GM12865 (cell line): ENCODE results near the gene RABGAP1L.
"Not testable (repeated sequence)": the region's sequence is repeated elsewhere in the genome, so short reads cannot be mapped to it uniquely, and the experiment has no call there.

Source experiments
- DNase-seq: peaks from one replicate; pipeline ENCODE4 v3.0.0; 2010; ENCODE audit warnings: low read depth
- H3K4me3 ChIP-seq: 2 replicates; pipeline ENCODE4 v1.5.1; 2011; ENCODE audit warnings: mild to moderate bottlenecking, low read depth, low read length, control low read depth
- TF ChIP-seq, protein P1 (sequence below): IDR thresholded peaks from 2 replicates; pipeline ENCODE4 v1.5.1; 2011; ENCODE audit warnings: low read length, control low read depth, low read depth, inconsistent platforms; ENCODE audit not compliant: insufficient read depth; ENCODE audit errors: missing control alignments

Gene RABGAP1L

DNA sequence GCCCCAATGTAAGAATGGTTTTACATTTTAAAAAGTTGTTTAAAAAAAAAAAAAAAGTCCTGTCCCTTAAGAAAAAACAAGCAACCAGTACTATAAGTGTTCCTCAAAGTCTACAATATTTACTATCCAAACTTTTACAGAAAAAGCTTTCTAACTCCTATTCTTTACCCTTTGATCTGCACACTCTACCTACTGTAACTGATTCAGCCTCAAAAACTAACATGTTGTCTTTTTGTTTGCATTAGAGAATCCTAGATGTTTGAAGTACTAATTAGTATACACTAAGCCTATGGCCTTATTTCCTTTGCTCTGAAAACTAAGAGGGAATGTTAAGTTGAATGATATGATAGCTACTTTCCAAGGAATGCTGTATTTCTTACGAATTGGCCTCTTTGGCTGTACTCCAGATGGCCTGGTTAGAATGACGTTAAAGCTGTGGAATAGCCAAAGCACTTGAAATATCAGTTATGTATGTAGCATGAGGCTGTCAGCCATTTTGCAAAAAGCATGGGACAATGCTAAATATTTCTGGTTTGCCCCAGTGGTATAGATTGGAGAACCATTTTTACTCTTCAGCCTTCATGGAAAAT, 523.2 kb downstream of the RABGAP1L start:
- H3K4me3 ChIP-seq = no peak overlapping the region
- no peak for DNase-seq
- TF ChIP-seq, protein P1, sequence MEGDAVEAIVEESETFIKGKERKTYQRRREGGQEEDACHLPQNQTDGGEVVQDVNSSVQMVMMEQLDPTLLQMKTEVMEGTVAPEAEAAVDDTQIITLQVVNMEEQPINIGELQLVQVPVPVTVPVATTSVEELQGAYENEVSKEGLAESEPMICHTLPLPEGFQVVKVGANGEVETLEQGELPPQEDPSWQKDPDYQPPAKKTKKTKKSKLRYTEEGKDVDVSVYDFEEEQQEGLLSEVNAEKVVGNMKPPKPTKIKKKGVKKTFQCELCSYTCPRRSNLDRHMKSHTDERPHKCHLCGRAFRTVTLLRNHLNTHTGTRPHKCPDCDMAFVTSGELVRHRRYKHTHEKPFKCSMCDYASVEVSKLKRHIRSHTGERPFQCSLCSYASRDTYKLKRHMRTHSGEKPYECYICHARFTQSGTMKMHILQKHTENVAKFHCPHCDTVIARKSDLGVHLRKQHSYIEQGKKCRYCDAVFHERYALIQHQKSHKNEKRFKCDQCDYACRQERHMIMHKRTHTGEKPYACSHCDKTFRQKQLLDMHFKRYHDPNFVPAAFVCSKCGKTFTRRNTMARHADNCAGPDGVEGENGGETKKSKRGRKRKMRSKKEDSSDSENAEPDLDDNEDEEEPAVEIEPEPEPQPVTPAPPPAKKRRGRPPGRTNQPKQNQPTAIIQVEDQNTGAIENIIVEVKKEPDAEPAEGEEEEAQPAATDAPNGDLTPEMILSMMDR = no peak

DNA sequence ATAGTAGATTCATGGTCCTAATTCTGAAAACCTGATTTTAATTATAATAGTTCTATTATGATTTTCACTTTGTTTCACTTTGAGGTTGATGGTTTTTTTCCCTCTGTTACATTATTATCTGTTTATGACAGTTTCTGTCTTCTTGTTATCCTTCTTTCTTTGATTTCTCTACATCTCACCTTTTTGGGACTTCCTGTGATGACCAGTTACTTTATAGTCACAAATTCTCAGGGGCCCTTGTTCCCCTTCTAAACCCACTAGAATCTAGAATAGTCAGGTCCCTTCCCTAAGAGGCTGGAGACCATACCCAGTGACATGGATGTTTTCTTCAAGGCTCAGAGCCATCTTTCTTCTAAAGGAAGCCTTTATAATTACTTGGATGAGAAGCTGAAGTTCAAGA, 526.9 kb downstream of the RABGAP1L start:
- TF ChIP-seq, protein P1 = no peak
- H3K4me3 ChIP-seq = no peak overlapping the region
- DNase-seq = no peak

GRCh38 chr1:174689524-174689923, 530.2 kb downstream of the RABGAP1L start:
- TF ChIP-seq, protein P1 = no peak
- DNase-seq = no peak
- H3K4me3 ChIP-seq = no peak overlapping the region

DNA sequence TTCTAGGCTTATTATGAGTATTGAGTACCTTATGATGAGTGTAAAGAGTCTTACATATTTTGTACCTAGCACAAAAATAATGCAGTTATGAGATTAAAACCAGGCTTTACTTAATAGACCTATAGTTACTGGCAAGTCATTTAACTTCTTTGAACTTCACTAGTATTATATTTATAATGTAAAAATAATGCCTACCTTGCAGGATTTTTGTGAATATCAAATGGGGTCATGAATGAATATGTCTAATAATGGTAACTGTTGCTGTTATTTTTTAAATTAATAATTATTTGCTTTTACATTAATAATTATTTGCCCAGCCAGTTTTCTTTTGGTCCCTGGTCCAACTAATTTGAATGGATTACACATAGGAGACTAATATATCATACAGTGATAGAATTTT, 530.9 kb downstream of the RABGAP1L start:
- no peak for DNase-seq
- no peak overlapping the region for H3K4me3 ChIP-seq
- TF ChIP-seq, protein P1 = no peak

DNA sequence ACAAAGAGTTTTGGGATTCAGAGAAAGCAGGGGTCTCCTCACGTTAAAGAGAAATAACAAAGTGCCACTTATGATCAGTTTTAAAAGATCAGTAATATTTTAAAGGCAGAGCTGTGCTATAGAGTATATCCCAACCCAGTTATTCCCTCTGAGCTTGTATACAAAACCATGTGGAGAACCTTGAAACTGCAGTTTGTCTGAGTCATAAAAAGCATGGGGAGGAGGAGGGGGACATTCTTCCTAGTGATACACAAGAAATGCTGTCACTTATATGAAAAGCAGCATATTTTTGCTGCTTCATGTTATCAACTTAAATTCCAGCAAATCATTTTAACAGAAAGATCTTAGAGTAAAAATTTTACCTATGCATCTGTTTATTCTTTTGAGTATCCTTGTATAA, 533.0 kb downstream of the RABGAP1L start:
- H3K4me3 ChIP-seq = no peak overlapping the region
- DNase-seq = no peak
- TF ChIP-seq, protein P1 = no peak

DNA sequence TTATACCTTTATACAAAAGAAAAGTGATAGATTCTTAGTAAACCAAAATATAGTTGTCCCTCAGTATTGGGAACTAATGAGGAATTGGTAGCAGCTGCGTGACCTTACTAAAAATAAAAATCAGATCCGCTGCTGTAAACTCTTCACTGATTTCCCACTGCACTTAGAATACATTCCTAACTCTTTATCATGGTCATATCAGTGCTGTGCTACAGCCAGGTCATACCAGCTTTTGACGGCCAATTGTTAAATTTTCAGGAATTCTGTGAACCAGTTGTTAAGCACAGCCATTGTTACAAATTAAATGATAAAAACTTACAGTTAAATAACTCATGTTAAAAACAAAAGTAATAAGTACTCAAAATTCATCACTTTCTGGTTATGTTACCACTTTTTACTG, 533.8 kb downstream of the RABGAP1L start:
- TF ChIP-seq, protein P1 = no peak
- DNase-seq = no peak
- H3K4me3 ChIP-seq = no peak overlapping the region

DNA sequence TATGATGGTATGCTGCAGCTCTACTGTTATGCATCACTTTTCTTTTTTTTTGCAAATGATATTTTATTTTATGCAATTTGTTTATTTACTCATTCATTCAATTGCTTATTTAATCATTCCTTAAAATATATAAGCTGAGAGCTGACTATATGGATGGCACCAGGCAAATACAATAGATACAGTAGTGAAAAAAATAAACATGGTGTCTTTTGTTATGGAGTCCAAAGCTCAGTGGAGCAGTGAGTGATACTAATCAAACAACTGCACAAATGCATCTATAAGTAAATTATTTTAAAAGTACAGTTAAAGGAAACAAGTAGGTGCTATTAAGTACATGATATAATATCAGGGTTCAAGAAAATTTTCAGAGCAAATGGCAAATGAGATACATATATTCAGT, 534.2 kb downstream of the RABGAP1L start:
- H3K4me3 ChIP-seq, DNase-seq: not testable (repeated sequence)
